Astrocyte (in vitro differentiated cells and primary cell): ENCODE results near the gene SPSB3.

Experiments
- EZH2 ChIP-seq: IDR thresholded peaks from 2 replicates; pipeline ENCODE4 v1.6.1; 2012; ENCODE audit warnings: mild to moderate bottlenecking, low read length, inconsistent platforms; ENCODE audit not compliant: insufficient read depth
- TF ChIP-seq, protein P1 (sequence below): IDR thresholded peaks from 2 replicates; pipeline ENCODE4 v1.5.1; 2011; ENCODE audit warnings: low read depth, mild to moderate bottlenecking, inconsistent platforms, low read length, moderate library complexity; ENCODE audit not compliant: insufficient read depth

DNA sequence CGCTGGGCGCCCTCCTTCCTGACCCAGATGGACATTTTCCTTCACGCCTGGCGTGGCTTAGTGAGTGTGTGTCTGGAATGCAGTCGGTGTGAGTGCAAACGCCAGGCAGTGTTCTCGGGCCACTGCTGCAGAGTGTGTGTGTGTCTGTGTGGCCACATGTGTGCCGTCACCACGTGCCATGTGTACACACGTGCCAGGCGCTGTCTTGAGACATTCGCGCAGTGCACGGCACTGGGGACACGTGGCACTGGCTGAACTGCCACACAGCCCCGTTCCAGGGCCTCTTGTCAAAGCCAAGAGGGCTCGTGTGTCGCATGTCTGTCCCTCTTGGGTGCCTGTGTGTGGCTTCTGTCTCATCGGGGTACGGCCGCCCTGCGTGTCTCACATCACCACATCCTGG is 47.6 kb downstream of the SPSB3 start:
- TF ChIP-seq, protein P1, sequence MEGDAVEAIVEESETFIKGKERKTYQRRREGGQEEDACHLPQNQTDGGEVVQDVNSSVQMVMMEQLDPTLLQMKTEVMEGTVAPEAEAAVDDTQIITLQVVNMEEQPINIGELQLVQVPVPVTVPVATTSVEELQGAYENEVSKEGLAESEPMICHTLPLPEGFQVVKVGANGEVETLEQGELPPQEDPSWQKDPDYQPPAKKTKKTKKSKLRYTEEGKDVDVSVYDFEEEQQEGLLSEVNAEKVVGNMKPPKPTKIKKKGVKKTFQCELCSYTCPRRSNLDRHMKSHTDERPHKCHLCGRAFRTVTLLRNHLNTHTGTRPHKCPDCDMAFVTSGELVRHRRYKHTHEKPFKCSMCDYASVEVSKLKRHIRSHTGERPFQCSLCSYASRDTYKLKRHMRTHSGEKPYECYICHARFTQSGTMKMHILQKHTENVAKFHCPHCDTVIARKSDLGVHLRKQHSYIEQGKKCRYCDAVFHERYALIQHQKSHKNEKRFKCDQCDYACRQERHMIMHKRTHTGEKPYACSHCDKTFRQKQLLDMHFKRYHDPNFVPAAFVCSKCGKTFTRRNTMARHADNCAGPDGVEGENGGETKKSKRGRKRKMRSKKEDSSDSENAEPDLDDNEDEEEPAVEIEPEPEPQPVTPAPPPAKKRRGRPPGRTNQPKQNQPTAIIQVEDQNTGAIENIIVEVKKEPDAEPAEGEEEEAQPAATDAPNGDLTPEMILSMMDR, result no peak
- no peak for TF ChIP-seq EZH2
